ENCODE data around the gene FUBP3. TPM values are rescaled to one million over a fixed set of nuclear protein-coding genes. Genes with fewer than 3 reads are reported as not detected.

The FUBP3 gene
- total RNA-seq, 2 donors from 2014 or later: 25.4 to 47.6 TPM

DNA sequence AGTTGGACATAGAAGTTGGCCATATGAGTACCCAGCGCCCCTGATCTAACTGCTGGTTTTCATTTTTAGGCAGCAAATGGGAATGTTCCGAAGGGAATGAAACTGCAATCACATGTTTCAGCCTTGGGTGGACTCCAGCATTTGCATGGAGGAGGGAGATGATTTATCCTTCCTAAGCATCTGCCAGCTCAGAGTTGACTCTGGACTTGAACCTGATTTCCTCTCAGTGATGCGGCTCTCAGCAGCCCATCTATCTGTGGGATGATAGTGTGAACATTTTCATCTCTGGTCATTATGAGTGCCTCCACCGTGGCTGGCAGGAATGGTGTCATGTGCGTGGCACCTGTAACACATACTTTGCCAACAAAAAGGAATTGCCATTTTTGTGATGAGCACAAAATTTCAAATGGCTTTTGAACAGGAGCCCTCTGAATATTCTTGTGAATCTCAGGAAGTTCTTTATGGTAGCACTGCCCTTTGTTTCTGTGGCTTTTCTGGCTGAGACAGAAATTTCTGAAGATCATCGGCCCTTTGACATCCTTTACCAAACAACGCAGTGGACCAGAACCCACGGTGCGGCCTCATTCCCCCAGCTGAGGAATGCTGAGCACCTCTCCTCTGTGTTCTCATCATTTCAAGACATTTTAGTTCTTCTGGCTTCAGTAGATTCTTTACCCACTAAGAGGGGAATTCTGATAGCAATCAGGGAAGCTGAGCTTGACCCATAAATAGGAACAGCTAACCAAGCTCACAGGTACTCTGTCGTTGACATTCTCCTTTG, 28.5 kb downstream of the FUBP3 start:
- H3K36me3 Mint-ChIP-seq (ENCODE audit: low read depth): peaks cover 70% of the 10 kb centered on the region
- no peaks in the 10 kb centered on the region for H3K9me3 Mint-ChIP-seq
- no peaks in the 10 kb centered on the region for H3K27me3 Mint-ChIP-seq
- ATAC-seq (replicated peaks): no peak
- no peaks in the 10 kb centered on the region for H3K4me1 Mint-ChIP-seq
- no peak overlapping the region for H3K4me3 Mint-ChIP-seq
- H3K27ac Mint-ChIP-seq: no peak overlapping the region

DNA sequence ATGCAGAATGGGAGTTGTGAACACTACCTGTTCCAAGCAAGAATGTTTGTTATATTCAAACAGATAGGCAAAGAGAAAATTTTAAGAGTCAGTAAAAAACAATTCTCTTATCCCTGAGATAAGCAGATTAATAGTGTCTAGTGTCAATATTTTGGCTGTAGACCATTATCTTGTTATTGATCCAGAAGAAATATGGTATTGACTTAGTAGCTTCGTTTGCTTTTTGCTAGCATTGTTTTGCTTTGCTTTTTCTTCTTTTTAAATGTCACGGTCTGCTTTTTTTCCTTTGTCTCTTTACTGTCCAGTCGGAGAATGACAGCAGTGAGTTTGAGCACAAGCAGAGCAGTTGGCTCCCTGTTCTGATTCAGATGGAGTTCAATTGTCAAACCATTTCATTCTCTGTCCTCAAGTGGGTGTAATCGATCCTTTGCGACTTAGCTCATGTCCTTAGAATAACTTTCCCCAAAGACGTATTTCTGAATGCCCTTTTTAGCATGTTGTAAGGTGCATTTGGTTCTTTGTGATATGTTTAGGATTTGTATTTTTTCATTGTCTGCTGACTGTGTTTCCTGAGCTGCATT, 29.3 kb downstream of the FUBP3 start:
- Mint-ChIP-seq H3K36me3 (ENCODE audit: low read depth) (peaks cover 74% of the 10 kb centered on the region), H3K27ac (peak overlapping the region; percentile 56), H3K4me3 (no peak overlapping the region), H3K27me3 (no peaks in the 10 kb centered on the region), H3K9me3 (no peaks in the 10 kb centered on the region), H3K4me1 (no peaks in the 10 kb centered on the region)
- no peak for ATAC-seq (replicated peaks)

DNA sequence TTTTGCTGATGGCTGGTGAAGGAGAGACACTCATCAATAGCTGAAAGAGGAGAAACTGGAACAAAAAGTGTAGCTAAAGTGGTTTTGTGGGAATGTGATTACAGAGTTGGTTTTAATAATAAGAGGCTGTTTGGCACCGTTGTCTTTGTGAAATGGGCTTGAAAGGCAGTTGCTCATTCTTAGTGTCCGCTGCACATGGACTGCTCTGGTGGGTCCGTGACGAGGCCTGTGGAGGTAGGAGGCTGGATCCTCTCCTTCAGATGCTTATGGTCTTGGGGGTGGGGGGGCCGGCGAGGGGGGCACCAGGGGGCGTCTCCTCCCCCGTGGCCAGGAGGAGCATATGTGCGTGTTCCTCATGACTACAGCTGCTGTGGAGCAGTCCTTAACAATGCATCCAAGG, 29.8 kb downstream of the FUBP3 start:
- H3K36me3 Mint-ChIP-seq (ENCODE audit: low read depth): peaks cover 76% of the 10 kb centered on the region
- no peak for ATAC-seq (replicated peaks)

DNA sequence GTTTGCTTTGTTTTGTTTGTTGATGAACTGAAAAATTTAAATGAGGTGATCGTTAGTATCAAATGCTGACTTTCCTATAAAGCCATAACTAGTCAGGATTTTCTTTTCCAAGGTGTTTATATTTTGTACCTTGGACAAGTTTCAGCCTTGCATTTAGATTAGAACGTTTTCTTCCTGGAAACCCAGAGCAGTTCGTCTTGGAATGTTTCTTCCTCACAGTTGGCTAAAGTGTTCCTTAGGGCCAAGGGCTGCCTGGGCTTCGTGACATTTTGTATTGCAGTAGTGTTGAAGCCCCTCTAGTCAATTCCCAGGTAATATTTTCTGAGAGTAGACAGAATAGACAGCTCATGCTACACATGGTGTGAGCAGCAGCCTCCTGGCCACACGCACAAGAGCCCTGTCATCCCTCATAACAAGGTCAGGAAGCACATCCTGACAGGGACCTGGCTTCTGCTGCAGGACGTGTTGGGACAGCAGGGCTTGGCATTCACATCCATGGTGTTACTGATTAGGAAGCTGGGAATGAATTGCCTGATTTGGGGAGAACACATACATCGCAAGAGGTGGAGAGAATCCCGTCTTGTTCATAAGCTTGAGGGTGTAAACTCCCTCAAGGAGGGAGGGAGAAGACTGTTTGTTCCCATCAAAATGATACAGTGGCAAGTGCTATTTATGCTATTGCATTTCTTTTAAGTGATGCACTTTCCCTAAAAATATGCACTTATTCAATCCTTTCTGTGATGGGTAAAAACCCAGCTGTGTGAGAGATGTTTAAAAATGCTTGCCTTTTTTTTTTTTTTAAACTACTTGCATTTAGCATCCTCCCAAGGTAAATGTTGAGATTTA, 31.7 kb downstream of the FUBP3 start:
- Mint-ChIP-seq H3K4me1 (no peaks in the 10 kb centered on the region), H3K27ac (no peak overlapping the region), H3K4me3 (no peak overlapping the region), H3K27me3 (no peaks in the 10 kb centered on the region), H3K36me3 (ENCODE audit: low read depth) (peaks cover 87% of the 10 kb centered on the region), H3K9me3 (no peaks in the 10 kb centered on the region)
- ATAC-seq (replicated peaks): no peak

More for the DNA sequence above, 29.8 kb downstream of the FUBP3 start:
- Mint-ChIP-seq H3K4me1 (no peaks in the 10 kb centered on the region), H3K27ac (peak overlapping the region; percentile 56), H3K4me3 (no peak overlapping the region), H3K27me3 (no peaks in the 10 kb centered on the region), H3K9me3 (no peaks in the 10 kb centered on the region)

DNA sequence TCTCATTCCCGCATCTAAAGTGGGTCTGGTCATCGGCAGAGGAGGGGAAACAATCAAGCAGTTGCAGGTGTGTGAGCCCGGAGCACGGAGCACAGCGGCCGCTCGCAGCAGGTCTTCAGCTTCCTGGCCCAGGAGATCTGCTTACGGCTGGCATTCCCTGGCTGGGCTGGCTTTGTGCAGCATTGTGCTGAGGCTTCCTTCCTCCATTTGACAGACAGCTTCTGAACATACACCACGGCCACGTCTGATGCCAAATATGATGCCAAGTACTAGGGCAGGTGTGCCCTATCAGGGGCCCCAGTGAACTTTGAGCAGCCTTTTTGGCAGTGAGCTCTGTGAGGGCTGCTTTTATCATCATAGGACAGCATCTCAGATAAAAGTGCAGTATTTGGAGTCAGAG, 37.1 kb downstream of the FUBP3 start:
- H3K27ac Mint-ChIP-seq: no peak overlapping the region
- no peaks in the 10 kb centered on the region for H3K27me3 Mint-ChIP-seq
- no peak overlapping the region for H3K4me3 Mint-ChIP-seq
- H3K9me3 Mint-ChIP-seq: no peaks in the 10 kb centered on the region
- no peak for ATAC-seq (replicated peaks)
- peaks cover 100% of the 10 kb centered on the region for H3K36me3 Mint-ChIP-seq (ENCODE audit: low read depth)
- no peaks in the 10 kb centered on the region for H3K4me1 Mint-ChIP-seq

DNA sequence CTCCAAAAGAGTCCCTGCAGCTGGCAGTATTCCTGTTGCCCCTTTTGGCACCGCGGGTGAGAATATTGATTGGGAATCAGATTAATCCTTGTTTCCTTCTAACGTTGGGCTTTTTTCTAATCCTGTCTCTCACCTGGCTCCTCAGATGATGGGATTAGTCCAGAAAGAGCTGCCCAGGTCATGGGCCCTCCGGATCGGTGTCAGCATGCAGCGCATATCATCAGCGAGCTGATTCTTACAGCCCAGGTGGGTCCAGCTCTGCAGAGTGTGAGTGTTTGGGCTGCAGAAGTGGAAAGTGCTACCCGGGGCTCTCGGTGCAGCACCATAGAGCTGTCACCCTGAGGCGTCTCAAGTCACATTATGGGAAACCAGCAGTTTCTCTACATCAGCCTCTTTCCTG, 44.1 kb downstream of the FUBP3 start:
- Mint-ChIP-seq H3K4me3 (no peak overlapping the region), H3K27ac (no peak overlapping the region), H3K27me3 (no peaks in the 10 kb centered on the region), H3K4me1 (no peaks in the 10 kb centered on the region), H3K9me3 (no peaks in the 10 kb centered on the region), H3K36me3 (ENCODE audit: low read depth) (peaks cover 99% of the 10 kb centered on the region)
- no peak for ATAC-seq (replicated peaks)

DNA sequence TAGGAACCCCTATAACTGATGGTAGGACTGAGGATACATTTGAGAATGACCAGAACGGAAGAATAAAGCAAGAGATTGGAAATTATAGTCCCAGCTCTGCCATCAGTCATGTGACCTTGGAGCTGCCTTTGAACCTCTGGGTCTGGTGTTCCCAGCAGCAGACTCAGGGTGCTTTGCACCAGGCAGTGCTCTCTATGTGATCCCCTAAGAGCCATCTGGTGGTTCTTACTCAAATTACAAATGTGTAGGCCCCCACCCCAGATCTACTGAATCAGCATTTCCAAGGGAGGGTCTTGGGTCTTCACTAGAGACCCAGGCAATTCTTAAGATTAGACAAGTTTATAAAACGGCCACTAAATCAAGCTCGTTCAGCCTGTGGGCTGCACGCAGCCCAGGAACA, 44.8 kb downstream of the FUBP3 start:
- H3K27me3 Mint-ChIP-seq: no peaks in the 10 kb centered on the region
- ATAC-seq (replicated peaks): no peak
- H3K9me3 Mint-ChIP-seq: no peaks in the 10 kb centered on the region
- H3K27ac Mint-ChIP-seq: no peak overlapping the region
- no peak overlapping the region for H3K4me3 Mint-ChIP-seq
- peaks cover 94% of the 10 kb centered on the region for H3K36me3 Mint-ChIP-seq (ENCODE audit: low read depth)
- no peaks in the 10 kb centered on the region for H3K4me1 Mint-ChIP-seq

DNA sequence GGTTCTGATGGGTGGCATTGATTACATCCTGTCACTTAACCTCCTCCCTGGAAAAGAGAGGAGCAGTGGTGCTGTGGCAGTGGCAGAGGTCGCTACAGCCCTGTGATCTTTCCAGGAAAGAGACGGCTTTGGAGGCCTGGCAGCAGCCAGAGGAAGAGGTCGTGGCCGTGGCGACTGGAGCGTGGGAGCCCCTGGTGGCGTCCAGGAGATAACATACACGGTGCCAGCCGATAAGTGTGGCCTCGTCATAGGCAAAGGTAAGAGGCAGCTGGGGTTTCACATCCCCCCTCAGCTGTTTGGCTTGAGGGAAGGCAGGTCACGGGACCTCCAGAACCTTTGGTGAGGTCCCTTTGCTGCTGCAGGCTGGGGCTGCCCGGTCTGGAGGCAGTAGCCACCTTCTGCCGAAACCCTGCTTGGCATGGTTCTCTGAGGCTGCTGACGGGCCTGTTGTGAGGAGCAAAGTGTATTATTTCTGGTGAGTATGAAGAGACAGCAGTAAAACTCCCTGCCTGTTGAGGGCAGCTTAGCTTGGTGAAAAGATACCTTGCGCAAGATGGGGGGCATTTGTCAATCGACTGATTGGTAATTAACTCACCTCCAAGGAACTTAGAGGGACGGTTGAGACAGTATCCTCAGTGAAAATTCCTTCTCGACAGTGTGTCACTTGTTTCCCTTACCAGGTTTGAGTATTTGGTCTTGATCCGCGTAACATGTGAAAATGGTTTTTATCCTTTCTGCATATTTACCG, 47.0 kb downstream of the FUBP3 start:
- H3K4me1 Mint-ChIP-seq: no peaks in the 10 kb centered on the region
- no peaks in the 10 kb centered on the region for H3K27me3 Mint-ChIP-seq
- no peak overlapping the region for H3K4me3 Mint-ChIP-seq
- no peaks in the 10 kb centered on the region for H3K9me3 Mint-ChIP-seq
- ATAC-seq (replicated peaks): no peak
- H3K27ac Mint-ChIP-seq: no peak overlapping the region
- H3K36me3 Mint-ChIP-seq (ENCODE audit: low read depth): peaks cover 93% of the 10 kb centered on the region

DNA sequence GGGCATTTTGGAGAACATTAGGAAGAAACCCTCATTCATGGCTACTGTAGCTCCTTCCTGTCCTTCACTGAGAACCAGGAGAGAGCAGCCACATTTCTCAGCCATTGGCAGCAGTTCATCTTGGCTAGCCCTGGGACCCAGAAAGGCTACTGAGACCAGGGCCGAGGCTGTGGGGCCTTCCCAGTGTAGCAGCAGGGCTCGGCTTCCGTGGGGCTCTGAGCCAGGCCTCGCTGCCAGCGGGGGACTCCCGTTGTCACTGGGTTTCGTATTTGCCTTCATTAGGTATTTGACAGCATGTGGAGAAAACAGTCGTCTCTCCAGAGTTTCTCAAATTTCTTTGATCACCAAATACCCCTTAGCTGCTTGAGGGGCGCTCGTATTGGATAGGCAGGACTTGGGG, 47.7 kb downstream of the FUBP3 start:
- Mint-ChIP-seq H3K36me3 (ENCODE audit: low read depth) (peaks cover 93% of the 10 kb centered on the region), H3K27ac (no peak overlapping the region), H3K4me3 (no peak overlapping the region), H3K27me3 (no peaks in the 10 kb centered on the region), H3K4me1 (no peaks in the 10 kb centered on the region), H3K9me3 (no peaks in the 10 kb centered on the region)
- ATAC-seq (replicated peaks): no peak

DNA sequence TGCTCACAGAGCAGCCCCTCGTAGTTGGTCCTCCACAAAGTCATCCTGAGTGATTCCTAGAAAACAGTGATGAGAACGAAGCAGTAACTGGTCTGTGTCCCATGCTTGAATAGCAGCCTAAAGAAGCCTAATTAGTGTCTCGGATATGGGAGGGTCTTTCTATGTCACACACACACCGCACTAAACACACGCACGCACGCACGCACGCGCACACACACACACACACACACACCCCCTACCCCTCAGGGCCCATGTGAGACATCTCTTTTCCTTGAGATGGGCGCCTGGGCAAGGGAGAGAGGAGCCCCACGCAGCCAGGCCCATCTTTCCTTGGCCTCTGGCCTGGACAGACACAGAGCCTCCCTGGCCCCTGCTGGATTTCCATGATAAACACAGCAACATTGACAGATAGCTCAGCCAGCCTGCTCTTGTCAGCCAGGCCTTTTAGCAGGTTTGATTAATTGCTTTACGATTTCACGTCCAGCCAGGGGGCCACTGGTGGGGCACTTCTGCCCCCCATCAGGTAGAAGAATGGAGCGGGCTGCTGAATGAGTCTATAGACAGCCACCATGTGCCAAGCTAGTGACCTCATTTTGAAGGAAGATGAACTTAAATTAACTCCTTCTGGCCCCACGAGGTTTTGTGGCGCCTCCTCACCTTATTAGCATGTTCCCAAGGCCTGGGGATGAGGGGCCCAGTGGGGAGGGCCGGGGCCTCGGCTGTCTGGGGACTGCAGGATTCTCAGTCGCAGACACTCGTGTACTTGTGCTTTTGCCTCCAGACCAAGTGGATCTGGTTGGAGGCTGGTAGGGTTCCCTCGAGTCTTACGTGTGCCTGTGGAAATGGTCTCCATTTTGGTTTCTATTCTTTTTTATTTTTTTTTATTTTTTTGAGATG, 48.8 kb downstream of the FUBP3 start:
- Mint-ChIP-seq H3K36me3 (ENCODE audit: low read depth) (peaks cover 93% of the 10 kb centered on the region), H3K9me3 (no peaks in the 10 kb centered on the region), H3K27ac (no peak overlapping the region), H3K27me3 (no peaks in the 10 kb centered on the region), H3K4me3 (no peak overlapping the region), H3K4me1 (no peaks in the 10 kb centered on the region)
- no peak for ATAC-seq (replicated peaks)

DNA sequence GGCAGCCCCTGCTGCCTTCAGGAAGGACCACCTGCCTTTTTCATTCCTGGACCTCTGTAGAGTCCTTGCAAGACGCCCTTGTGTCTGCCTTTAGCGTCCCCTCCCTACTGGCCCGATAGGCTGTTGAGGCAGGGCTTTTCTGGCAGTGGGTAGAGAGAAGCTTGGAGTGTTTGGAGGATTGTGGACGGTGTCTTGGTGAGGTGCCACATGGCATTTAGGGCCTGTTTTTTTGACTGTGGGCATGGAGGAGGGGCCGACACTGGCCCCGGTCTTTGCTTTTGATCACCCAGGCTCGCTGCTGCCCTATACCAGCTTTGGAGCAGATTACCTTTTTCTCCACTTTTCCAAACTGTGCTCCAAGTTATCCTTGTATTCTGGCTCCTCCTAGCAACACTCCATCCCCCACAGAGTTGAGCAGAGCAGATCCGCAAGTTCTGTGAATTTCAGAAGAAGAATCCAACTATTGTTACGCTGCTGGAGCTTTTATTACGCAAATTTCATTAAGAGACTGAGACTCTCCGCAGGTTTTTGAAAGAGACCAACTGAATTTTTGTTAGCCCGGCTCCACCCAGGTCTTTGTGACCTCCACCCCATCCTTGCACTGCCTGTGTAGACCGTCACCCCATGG, 50.2 kb downstream of the FUBP3 start:
- Mint-ChIP-seq H3K4me1 (no peaks in the 10 kb centered on the region), H3K9me3 (no peaks in the 10 kb centered on the region), H3K27ac (no peak overlapping the region), H3K27me3 (no peaks in the 10 kb centered on the region), H3K36me3 (ENCODE audit: low read depth) (peaks cover 85% of the 10 kb centered on the region), H3K4me3 (no peak overlapping the region)
- ATAC-seq (replicated peaks): no peak

DNA sequence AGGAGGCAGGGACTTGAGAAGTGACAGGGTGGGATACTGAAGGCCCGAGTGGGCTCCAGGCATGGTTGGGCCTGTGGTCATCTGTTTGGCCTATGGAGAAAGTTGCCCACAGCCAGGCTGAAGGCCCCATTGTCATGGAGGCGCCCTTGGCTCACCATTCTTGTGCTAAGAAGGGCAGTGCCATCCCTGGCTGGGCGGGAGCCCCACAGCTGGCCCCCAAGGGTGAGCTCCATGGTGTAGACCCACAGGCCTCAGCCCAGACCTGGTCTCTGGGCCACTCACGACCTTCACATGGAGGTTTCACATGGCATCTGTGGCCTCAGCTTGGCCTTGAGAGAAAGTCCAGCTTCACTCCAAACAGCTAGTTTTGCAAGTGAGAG, 50.7 kb downstream of the FUBP3 start:
- Mint-ChIP-seq H3K36me3 (ENCODE audit: low read depth) (peaks cover 84% of the 10 kb centered on the region), H3K4me3 (no peak overlapping the region), H3K4me1 (no peaks in the 10 kb centered on the region), H3K27me3 (no peaks in the 10 kb centered on the region), H3K27ac (no peak overlapping the region), H3K9me3 (no peaks in the 10 kb centered on the region)
- ATAC-seq (replicated peaks): no peak

DNA sequence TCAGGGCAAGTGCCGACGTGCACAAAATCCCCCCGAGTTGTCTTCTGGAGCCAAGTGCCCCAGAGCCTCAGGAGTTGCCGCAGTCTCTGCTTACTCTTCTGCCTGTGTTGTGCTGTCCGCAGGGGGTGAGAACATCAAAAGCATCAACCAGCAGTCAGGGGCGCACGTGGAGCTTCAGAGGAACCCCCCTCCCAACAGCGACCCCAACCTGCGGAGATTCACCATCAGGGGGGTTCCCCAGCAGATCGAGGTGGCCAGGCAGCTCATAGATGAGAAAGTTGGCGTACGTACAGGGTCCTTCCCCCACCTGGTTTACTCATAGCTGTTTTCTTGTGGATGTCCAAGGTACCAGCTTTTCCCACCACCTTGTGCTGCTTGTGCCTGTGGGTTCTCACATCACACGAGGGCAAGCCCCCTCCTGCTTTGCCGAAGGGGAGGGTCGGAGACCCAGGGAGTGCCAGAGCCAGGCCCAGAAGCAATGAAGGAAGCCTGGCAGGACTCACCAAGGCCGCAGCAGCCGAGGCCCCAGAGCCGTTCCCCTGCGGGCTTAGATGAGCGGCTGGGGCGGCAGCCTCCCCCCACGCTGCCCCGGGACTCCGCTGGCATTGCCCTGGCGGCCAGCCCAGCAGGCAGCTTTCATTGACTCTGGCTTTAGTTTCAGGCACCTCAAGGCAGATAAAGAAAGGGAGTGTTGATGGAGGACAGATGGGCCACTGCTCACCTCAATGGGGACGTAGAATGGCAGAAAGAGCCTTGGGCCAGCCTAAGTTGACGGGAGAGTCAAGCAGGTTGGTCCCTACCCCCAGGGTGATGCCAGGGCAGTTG, 51.3 kb downstream of the FUBP3 start:
- Mint-ChIP-seq H3K27ac (no peak overlapping the region), H3K27me3 (no peaks in the 10 kb centered on the region), H3K36me3 (ENCODE audit: low read depth) (peaks cover 81% of the 10 kb centered on the region), H3K4me3 (no peak overlapping the region), H3K9me3 (no peaks in the 10 kb centered on the region), H3K4me1 (no peaks in the 10 kb centered on the region)
- ATAC-seq (replicated peaks): no peak
